ENCODE results near the gene TPX2. TPM values are rescaled to one million over a fixed set of nuclear protein-coding genes. Genes with fewer than 3 reads are reported as not detected.

The TPX2 gene
- total and polyA plus RNA-seq, 2 of the 8 experiments (the other 6 are each of a cell fraction or from before 2014, with no cell fraction given) = 43.6 to 125 TPM

DNA sequence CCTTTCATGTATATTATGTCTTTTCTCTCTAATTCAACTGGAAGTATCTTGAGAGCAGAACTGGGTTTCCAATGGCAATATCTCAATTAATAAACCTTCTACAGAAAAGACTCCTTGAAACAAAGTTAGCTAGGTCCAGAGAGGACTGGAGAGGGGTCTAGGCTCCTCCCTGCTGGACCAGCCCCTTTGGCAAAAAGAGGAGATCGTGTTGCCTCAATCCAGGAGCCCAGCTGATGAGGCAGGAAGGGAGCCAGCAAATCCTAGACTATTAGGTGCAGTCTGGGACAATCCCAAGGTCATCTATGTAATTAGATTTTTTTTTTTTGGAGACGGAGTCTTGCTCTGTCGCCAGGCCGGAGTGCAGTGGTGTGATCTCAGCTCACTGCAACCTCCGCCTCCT, 38.3 kb upstream of the TPX2 start (continued):
- TF ChIP-seq RNF2 (IDR thresholded peaks at IDR 0.05; ENCODE audit: borderline replicate concordance, low read depth, low read length, missing control alignments, poor library complexity, severe bottlenecking) = no peak
